ENCODE measurements around the gene NINL.

The NINL gene

DNA sequence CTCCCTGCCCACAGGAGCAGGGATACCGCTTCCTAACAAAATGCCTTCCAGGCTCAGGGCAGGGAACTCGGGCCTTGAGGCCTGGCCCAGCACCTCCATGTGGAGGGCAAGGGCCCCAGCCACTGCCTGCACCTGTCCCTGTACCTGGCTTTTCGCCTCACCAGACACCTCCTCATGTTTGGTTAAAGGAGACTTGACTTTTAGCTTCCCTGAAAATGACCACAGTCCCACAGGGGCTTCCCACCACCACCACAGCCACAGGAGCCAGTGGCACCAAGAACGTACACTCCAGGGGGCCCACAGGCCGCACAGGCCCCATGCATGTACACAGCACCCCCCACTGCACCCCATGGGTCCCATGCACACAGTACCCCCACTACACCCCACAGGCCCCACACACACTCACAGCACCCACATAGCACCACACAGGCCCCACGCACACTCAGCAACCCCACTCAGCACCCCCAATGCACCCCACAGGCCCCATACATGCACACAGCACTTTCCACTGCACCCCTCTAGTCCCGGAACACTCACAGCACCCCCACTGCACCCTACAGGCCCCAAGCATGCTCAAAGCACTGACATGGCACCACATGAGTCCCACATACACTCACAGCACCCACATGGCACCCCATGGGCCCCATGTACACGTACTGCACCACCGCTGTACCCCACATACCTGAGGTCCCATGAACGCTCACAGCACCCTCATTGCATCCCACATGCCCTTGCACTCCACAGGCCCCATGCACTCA, 91.4 kb downstream of the NINL start:
- Histone ChIP-seq H3K4me1 (ENCODE audit: control insufficient read depth, insufficient read depth, low read length, poor library complexity, severe bottlenecking) (no peaks in the 10 kb centered on the region), H3K36me3 (ENCODE audit: control insufficient read depth, insufficient read depth, low read length) (peaks cover 37% of the 10 kb centered on the region), H3K4me3 (ENCODE audit: extremely low read depth, insufficient read depth, low read length, poor library complexity, severe bottlenecking) (no peak overlapping the region), H3K27ac (ENCODE audit: low read depth, low read length, severe bottlenecking) (no peak overlapping the region), H3K9me3 (ENCODE audit: control insufficient read depth, low read length) (no peaks in the 10 kb centered on the region)
- 96% methylated on average over 7 to 9 of the region's 10 CpGs for WGBS, 2 experiments (ENCODE audit: insufficient coverage in 2 of 2)

DNA sequence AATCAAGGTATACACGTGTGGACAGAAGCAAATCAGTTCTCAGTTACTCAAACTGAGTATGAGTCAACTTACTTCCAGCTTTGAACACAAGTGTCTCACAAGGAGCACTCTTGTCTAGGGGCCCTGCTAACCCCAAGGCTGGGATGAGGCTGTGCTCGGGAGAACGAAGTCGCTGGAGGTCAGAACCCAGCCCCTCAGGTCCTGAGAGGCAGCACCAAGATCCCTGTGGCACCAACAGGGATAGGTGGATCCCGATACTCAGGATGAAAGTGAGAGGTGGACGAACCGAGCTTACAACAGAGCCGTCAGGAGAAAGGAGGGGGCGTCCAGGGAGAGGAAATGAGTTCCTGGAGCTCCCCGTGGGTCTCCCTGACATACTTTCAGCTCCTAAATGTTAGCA, 92.2 kb downstream of the NINL start:
- no peak overlapping the region for H3K27ac ChIP-seq (ENCODE audit: low read depth, low read length, severe bottlenecking)
- H3K9me3 ChIP-seq (ENCODE audit: control insufficient read depth, low read length), result no peaks in the 10 kb centered on the region
- H3K36me3 ChIP-seq (ENCODE audit: control insufficient read depth, insufficient read depth, low read length), result peaks cover 37% of the 10 kb centered on the region
- no peak overlapping the region for H3K4me3 ChIP-seq (ENCODE audit: extremely low read depth, insufficient read depth, low read length, poor library complexity, severe bottlenecking)
- no peaks in the 10 kb centered on the region for H3K4me1 ChIP-seq (ENCODE audit: control insufficient read depth, insufficient read depth, low read length, poor library complexity, severe bottlenecking)
- whole genome bisulfite sequencing, 2 experiments (ENCODE audit: insufficient coverage in 2 of 2), result 91 to 96% methylated on average over 7 to 10 of the region's 10 CpGs

DNA sequence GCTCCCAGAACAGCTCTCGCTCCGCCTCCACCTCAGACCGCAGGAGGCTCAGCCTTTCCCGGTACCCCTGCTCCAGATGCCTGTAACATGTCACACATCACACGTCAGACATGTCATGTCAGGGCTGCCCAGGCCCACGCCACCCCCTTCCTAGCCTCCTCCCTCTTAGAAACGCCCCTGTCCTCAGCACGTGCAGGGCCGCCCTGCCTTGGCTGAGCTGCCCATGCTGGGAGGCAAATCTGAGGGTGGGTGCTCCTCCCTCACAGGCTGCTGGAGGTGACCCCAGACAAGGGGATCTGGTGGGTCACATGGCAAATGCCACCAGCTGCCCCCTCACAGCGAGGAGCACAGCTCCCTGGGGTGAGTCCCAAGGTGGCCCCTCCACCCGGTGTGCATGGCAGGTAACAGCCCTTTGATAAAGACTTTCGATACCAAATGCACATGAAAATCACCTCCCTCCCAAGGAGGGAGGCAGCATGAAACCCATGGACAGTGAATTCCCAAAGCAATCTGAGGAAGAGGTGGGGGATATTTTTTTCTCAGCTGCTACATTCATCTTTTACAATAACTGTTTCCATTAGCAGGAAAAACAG, 93.8 kb downstream of the NINL start:
- Histone ChIP-seq H3K27ac (ENCODE audit: low read depth, low read length, severe bottlenecking) (no peak overlapping the region), H3K36me3 (ENCODE audit: control insufficient read depth, insufficient read depth, low read length) (peaks cover 45% of the 10 kb centered on the region), H3K4me1 (ENCODE audit: control insufficient read depth, insufficient read depth, low read length, poor library complexity, severe bottlenecking) (no peaks in the 10 kb centered on the region), H3K4me3 (ENCODE audit: extremely low read depth, insufficient read depth, low read length, poor library complexity, severe bottlenecking) (no peak overlapping the region), H3K9me3 (ENCODE audit: control insufficient read depth, low read length) (no peaks in the 10 kb centered on the region)
- 92 to 97% methylated on average over 8 to 10 of the region's 12 CpGs for WGBS, 2 experiments (ENCODE audit: insufficient coverage in 2 of 2)

DNA sequence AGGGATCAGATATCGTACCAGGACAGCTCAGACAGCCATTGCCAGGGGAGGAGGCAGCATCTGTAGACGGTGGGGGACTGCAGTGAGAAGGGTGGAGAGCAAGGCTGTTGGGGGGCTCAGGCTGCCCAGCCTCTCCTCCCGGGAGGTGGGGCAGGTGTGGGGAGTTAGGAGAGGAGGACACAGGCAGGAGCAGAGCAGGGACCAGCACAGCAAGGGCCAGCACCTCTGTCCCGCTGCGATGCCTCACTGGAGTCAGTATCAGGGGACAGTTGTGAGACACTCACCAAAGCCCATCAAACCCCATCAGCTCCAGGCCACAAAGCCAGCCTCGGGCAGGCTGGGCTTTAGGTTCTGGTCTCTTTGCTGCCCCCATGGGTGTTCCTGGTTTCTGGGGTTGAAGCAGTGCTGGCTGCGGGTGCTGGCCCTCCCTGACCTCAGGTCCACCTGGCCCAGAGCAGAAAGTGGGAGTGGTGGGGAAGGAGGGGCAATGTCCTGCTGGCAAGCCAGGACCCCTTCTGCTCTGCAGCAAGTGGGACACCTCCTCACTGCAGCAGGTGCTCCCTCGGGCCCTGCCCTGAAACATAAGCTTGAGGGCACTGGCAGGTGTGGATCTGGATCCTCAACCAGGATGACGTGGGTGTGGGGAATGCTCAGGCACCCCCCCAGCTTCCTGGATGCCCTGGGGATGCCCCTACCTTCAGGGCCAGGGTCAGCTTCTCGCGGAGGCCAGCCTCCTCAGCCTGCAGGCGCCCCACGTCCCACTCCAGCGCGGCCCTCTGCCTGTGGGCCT, 94.5 kb downstream of the NINL start:
- WGBS, 2 experiments (ENCODE audit: insufficient coverage in 2 of 2), result 97 to 98% methylated on average over 13 to 14 of the region's 15 CpGs
- Histone ChIP-seq H3K27ac (ENCODE audit: low read depth, low read length, severe bottlenecking) (no peak overlapping the region), H3K4me3 (ENCODE audit: extremely low read depth, insufficient read depth, low read length, poor library complexity, severe bottlenecking) (no peak overlapping the region), H3K36me3 (ENCODE audit: control insufficient read depth, insufficient read depth, low read length) (peaks cover 48% of the 10 kb centered on the region), H3K4me1 (ENCODE audit: control insufficient read depth, insufficient read depth, low read length, poor library complexity, severe bottlenecking) (no peaks in the 10 kb centered on the region), H3K9me3 (ENCODE audit: control insufficient read depth, low read length) (no peaks in the 10 kb centered on the region)

DNA sequence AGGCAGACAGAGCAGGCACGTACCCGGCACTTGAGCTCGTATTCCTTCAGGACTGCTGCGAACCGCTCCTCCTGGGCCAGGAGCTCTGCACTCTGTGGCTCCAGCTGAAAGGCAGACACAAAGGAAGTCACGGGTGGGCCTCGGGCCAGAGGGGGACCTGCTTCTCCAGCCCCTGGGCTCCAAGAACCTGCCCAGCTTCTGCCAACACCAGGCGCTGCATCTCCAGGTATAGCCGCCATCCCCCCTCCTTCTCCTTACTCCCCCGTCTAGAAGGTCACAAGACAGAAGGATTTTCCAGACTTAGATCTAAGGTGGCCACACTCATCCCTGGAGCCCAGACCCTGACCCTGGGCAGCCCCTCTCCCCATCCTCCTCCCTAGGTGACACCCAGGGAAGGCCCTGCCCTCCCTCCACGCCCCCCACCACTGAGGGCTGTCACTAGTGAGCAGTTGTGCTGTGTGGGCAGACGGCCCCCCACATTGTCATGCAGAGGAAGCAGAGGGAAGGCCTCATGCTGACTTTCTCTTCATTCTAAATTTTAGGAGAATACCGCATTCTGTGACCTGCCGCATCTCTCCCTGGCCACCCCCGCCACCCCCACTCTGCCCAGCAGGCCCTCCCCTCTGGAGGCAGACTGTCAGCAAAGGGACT, 96.0 kb downstream of the NINL start:
- WGBS, 2 experiments (ENCODE audit: insufficient coverage in 2 of 2), result 90% methylated on average over 10 to 13 of the region's 15 CpGs
- Histone ChIP-seq H3K9me3 (ENCODE audit: control insufficient read depth, low read length) (no peaks in the 10 kb centered on the region), H3K36me3 (ENCODE audit: control insufficient read depth, insufficient read depth, low read length) (peaks cover 54% of the 10 kb centered on the region), H3K27ac (ENCODE audit: low read depth, low read length, severe bottlenecking) (no peak overlapping the region), H3K4me3 (ENCODE audit: extremely low read depth, insufficient read depth, low read length, poor library complexity, severe bottlenecking) (no peak overlapping the region), H3K4me1 (ENCODE audit: control insufficient read depth, insufficient read depth, low read length, poor library complexity, severe bottlenecking) (no peaks in the 10 kb centered on the region)

DNA sequence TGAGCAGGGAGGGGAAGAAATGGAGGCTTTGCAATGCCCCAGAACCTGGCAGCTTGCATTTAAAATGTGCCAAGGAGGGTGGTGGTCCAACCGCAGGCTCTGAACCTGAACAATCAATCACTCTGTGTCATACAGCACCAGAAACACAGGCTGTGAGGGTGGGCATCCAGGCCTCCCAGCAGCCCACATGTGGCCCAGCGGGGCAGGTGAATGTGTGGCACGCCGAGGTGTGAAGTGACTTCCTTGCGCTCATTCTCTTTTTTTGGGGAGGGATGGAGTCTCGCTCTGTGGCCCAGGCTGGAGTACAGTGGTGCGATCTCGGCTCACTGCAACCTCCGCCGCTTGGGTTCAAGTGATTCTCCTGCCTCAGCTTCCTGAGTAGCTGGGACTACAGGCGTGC, 97.4 kb downstream of the NINL start:
- WGBS, 2 experiments (ENCODE audit: insufficient coverage in 2 of 2), result 96 to 98% methylated on average over 6 to 8 of the region's 11 CpGs
- no peak overlapping the region for H3K4me3 ChIP-seq (ENCODE audit: extremely low read depth, insufficient read depth, low read length, poor library complexity, severe bottlenecking)
- no peak overlapping the region for H3K27ac ChIP-seq (ENCODE audit: low read depth, low read length, severe bottlenecking)
- H3K4me1 ChIP-seq (ENCODE audit: control insufficient read depth, insufficient read depth, low read length, poor library complexity, severe bottlenecking), result no peaks in the 10 kb centered on the region
- H3K9me3 ChIP-seq (ENCODE audit: control insufficient read depth, low read length), result no peaks in the 10 kb centered on the region
- H3K36me3 ChIP-seq (ENCODE audit: control insufficient read depth, insufficient read depth, low read length), result peaks cover 64% of the 10 kb centered on the region

DNA sequence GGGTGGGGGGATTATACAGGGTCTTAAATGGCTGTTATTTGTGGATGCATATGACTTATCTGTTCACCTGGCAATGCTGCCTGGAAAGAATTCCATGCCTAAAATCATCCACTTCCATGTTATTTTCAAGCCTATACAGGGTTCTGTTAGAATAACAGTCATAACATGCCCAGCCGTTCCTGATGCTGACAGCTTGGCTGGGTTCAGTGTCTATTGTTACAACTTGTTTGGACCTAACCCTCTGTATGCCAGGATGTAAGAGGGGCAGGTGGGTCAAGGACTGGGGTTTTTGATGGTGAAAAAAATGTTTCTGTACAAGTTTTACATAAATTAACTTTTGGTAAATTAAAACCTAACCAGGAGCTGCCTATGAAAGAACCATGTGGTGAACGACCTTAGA, 98.0 kb downstream of the NINL start:
- H3K36me3 ChIP-seq (ENCODE audit: control insufficient read depth, insufficient read depth, low read length), result peaks cover 66% of the 10 kb centered on the region
- H3K27ac ChIP-seq (ENCODE audit: low read depth, low read length, severe bottlenecking), result no peak overlapping the region
- 91% methylated on average over 1 of the region's 2 CpGs; no CpG with 5 or more reads in 1 of the 2 experiments for WGBS, 2 experiments (ENCODE audit: insufficient coverage in 2 of 2)
- no peaks in the 10 kb centered on the region for H3K9me3 ChIP-seq (ENCODE audit: control insufficient read depth, low read length)
- H3K4me3 ChIP-seq (ENCODE audit: extremely low read depth, insufficient read depth, low read length, poor library complexity, severe bottlenecking), result no peak overlapping the region
- H3K4me1 ChIP-seq (ENCODE audit: control insufficient read depth, insufficient read depth, low read length, poor library complexity, severe bottlenecking), result no peaks in the 10 kb centered on the region

DNA sequence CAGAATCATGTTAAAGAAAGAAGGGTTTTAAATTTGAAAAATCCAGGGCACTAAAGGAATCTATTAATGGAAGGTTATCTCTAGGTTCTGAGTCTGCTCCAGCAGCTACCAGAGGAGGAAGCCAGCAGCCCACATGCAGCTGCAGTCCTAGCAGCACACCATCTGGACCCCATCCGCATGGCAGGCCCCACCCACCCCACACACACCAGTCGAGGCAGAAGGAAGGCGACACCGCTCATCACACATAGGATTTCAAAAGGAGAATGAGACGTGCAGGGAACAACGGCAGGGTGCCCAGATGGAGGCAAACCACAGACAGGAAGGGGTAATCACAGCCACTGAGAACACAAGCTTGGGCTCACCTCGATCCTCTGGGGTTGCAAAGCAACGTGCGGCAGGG, 99.0 kb downstream of the NINL start:
- Histone ChIP-seq H3K27ac (ENCODE audit: low read depth, low read length, severe bottlenecking) (no peak overlapping the region), H3K4me3 (ENCODE audit: extremely low read depth, insufficient read depth, low read length, poor library complexity, severe bottlenecking) (no peak overlapping the region), H3K4me1 (ENCODE audit: control insufficient read depth, insufficient read depth, low read length, poor library complexity, severe bottlenecking) (no peaks in the 10 kb centered on the region), H3K36me3 (ENCODE audit: control insufficient read depth, insufficient read depth, low read length) (peaks cover 69% of the 10 kb centered on the region), H3K9me3 (ENCODE audit: control insufficient read depth, low read length) (no peaks in the 10 kb centered on the region)
- WGBS, 2 experiments (ENCODE audit: insufficient coverage in 2 of 2), result 73 to 93% methylated on average over 5 to 7 of the region's 9 CpGs

DNA sequence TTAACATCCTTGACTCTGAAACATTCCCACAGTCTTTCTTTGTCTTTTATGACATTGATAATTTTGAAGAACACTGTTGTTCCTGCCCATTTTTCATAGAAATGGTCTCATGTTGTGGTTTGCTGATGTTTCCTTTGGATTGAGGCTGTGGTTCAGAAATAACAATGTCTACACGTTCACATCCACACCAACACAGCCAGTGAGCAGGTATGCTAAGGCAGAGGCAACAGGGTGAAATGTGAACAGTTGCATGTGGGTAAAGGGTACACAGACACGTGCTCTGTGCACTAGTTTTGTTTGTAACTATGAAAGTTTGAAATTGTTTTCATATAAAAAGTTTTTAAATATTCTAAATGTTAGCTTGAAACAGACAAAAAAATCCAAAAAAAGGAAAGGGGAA, 99.5 kb downstream of the NINL start:
- WGBS, 2 experiments (ENCODE audit: insufficient coverage in 2 of 2), result no CpG with 5 or more reads among the region's 2 CpGs

DNA sequence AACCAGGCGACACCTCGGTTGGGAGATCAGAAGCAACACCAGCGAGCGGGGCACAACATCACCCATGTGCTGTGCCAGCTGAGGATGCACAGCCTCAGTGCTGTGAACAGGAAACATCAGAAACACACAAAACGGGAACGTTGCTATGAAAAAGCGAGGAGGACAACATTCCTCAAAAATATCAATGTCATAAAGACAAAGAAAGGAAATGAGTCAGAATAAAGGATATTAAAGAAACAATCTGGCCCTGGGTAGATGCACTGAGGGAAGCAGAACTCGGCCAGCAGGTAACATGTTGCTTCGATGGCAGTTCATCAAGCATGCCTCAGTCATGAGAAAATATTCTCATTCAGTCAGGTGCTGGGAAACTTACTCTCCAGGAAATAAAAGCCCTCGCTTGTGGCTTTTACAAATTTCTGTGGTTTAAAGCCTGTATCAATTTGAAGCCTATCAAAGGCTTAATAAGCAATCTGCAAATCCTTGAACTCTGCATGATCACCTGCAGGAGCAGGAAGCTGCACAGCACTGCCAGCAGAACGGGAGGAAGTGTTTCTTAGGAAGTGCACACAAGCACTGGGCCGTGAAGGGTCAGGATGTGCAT, 100.3 kb downstream of the NINL start:
- WGBS, 2 experiments (ENCODE audit: insufficient coverage in 2 of 2), result 96 to 98% methylated on average over 9 of the region's 12 CpGs
- H3K27ac ChIP-seq (ENCODE audit: low read depth, low read length, severe bottlenecking), result no peak overlapping the region
- no peaks in the 10 kb centered on the region for H3K9me3 ChIP-seq (ENCODE audit: control insufficient read depth, low read length)
- H3K36me3 ChIP-seq (ENCODE audit: control insufficient read depth, insufficient read depth, low read length), result peaks cover 71% of the 10 kb centered on the region
- no peaks in the 10 kb centered on the region for H3K4me1 ChIP-seq (ENCODE audit: control insufficient read depth, insufficient read depth, low read length, poor library complexity, severe bottlenecking)
- no peak overlapping the region for H3K4me3 ChIP-seq (ENCODE audit: extremely low read depth, insufficient read depth, low read length, poor library complexity, severe bottlenecking)

More for the DNA sequence above, 99.5 kb downstream of the NINL start:
- Histone ChIP-seq H3K9me3 (ENCODE audit: control insufficient read depth, low read length) (no peaks in the 10 kb centered on the region), H3K27ac (ENCODE audit: low read depth, low read length, severe bottlenecking) (no peak overlapping the region), H3K4me1 (ENCODE audit: control insufficient read depth, insufficient read depth, low read length, poor library complexity, severe bottlenecking) (no peaks in the 10 kb centered on the region), H3K4me3 (ENCODE audit: extremely low read depth, insufficient read depth, low read length, poor library complexity, severe bottlenecking) (no peak overlapping the region), H3K36me3 (ENCODE audit: control insufficient read depth, insufficient read depth, low read length) (peaks cover 67% of the 10 kb centered on the region)

Measured in mesodermal cell (in vitro differentiated cells).